NB4 (cell line): Measurements from ENCODE around the gene LNPEP.

Source experiments
- MAX ChIP-seq: IDR thresholded peaks from 2 replicates; pipeline ENCODE4 v1.6.1; 2011; ENCODE audit warnings: low read depth, low read length
- MYC ChIP-seq: IDR thresholded peaks from 2 replicates; pipeline ENCODE4 v1.6.1; 2011; ENCODE audit warnings: low read depth, low read length
- POLR2A ChIP-seq: IDR thresholded peaks from 2 replicates; pipeline ENCODE4 v1.6.1; 2011; ENCODE audit warnings: mild to moderate bottlenecking; ENCODE audit not compliant: insufficient read length; ENCODE audit errors: extremely low read depth
- TF ChIP-seq, protein P1 (sequence below): IDR thresholded peaks from one replicate; pipeline ENCODE4 v1.5.1; 2012; ENCODE audit warnings: low read depth, low read length

GRCh38 chr5:96904054-96904931, 31.6 kb upstream of the LNPEP start:
- TF ChIP-seq POLR2A (no peak), MAX (no peak), MYC (no peak)
- TF ChIP-seq, protein P1, sequence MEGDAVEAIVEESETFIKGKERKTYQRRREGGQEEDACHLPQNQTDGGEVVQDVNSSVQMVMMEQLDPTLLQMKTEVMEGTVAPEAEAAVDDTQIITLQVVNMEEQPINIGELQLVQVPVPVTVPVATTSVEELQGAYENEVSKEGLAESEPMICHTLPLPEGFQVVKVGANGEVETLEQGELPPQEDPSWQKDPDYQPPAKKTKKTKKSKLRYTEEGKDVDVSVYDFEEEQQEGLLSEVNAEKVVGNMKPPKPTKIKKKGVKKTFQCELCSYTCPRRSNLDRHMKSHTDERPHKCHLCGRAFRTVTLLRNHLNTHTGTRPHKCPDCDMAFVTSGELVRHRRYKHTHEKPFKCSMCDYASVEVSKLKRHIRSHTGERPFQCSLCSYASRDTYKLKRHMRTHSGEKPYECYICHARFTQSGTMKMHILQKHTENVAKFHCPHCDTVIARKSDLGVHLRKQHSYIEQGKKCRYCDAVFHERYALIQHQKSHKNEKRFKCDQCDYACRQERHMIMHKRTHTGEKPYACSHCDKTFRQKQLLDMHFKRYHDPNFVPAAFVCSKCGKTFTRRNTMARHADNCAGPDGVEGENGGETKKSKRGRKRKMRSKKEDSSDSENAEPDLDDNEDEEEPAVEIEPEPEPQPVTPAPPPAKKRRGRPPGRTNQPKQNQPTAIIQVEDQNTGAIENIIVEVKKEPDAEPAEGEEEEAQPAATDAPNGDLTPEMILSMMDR, result no peak
